ENCODE measurements around the gene SCRN1. TPM values are rescaled to one million over a fixed set of nuclear protein-coding genes. Genes with fewer than 3 reads are reported as not detected.

SCRN1 gene
- total and polyA plus RNA-seq, 2 of the 4 experiments (the other 2 are of a cell fraction), result 57.1 to 124 TPM

GRCh38 chr7:29937132-29937531 lies 52.5 kb downstream of the SCRN1 start:
- Histone ChIP-seq H4K91ac (ENCODE audit: insufficient read depth, low read depth, low read length) (no peak overlapping the region), H3K4me3 (ENCODE audit: insufficient read depth, low read depth, low read length) (no peak overlapping the region), H2AK9ac (replicated peaks; ENCODE audit: low read depth, low read length, poor library complexity) (no peak overlapping the region), H3K27ac (ENCODE audit: insufficient read depth, low read length) (no peak overlapping the region), H4K5ac (ENCODE audit: low read depth, low read length) (no peak overlapping the region), H3K18ac (ENCODE audit: low read depth, low read length) (no peak overlapping the region), H2BK20ac (ENCODE audit: low read depth, low read length) (no peak overlapping the region), H2BK120ac (ENCODE audit: low read depth, low read length) (no peak overlapping the region), H3K36me3 (ENCODE audit: control insufficient read depth, insufficient read depth, low read length) (peaks cover 38% of the 10 kb centered on the region), H3K23ac (ENCODE audit: low read depth, low read length) (no peak overlapping the region), H3K9ac (ENCODE audit: low read depth, low read length) (no peak overlapping the region), H4K8ac (ENCODE audit: low read depth in 2 of 2, low read length in 2 of 2) (no peak overlapping the region), H2BK15ac (ENCODE audit: low read depth, low read length) (no peak overlapping the region), H3K4me1 (ENCODE audit: control insufficient read depth, insufficient read depth, low read length) (peaks cover 3% of the 10 kb centered on the region; the same call in 1 of the 2 replicates), H4K20me1 (ENCODE audit: insufficient read depth, low read length) (peaks cover 5% of the 10 kb centered on the region; the same call in 1 of the 2 replicates), H2AFZ (replicated peaks; ENCODE audit: low read length, poor library complexity) (no peak overlapping the region), H2BK5ac (ENCODE audit: low read depth, low read length, poor library complexity, severe bottlenecking) (no peak overlapping the region), H3K9me1 (ENCODE audit: insufficient read depth, low read length) (peaks cover 9% of the 10 kb centered on the region), H3K4ac (ENCODE audit: low read depth, low read length) (no peak overlapping the region), H3K14ac (replicated peaks; ENCODE audit: low read depth, low read length) (no peak overlapping the region), H3K9me3 (ENCODE audit: control insufficient read depth, insufficient read depth, low read length) (no peaks in the 10 kb centered on the region), H3K79me1 (ENCODE audit: low read depth in 1 of 2, low read length in 2 of 2) (peaks cover 21 to 31% of the 10 kb centered on the region in 2 experiments), H3K27me3 (ENCODE audit: control insufficient read depth, insufficient read depth, low read length) (no peaks in the 10 kb centered on the region), H2AK5ac (ENCODE audit: low read depth, low read length) (no peak overlapping the region), H3K4me2 (ENCODE audit: low read depth, low read length) (no peak overlapping the region), H3K56ac (ENCODE audit: extremely low read depth, insufficient read depth, low read length) (no peak overlapping the region)
- no CpG with 5 or more reads among the region's 3 CpGs for WGBS, 2 experiments (ENCODE audit: extremely low coverage in 2 of 2, insufficient read length in 1 of 2)
- ATAC-seq (ENCODE audit: low read depth) (no peak), DNase-seq (no peak)
- dilution Hi-C loops (cut with HindIII; ENCODE audit: low sequenced_read_pairs, unreplicated experiment), result no loop called here
- POLR2A ChIA-PET (ENCODE audit: unreplicated experiment), result no interaction called here
- BruUV-seq (replicated peaks), result no TSS peak
- intact Hi-C loops (cut with micrococcal nuclease), result no loop called here
- no peak for TF ChIP-seq CEBPB (IDR thresholded peaks at IDR 0.05; ENCODE audit: low read depth, low read length)
- TF ChIP-seq USF2 (IDR thresholded peaks at IDR 0.05; ENCODE audit: low read depth, low read length), result no peak
- TF ChIP-seq RFX5 (IDR thresholded peaks at IDR 0.05; ENCODE audit: low read depth, low read length), result no peak
- TF ChIP-seq NFE2L2 (IDR thresholded peaks at IDR 0.05; ENCODE audit: low read depth, low read length), result no peak
- no peak for TF ChIP-seq CTCF (conservative IDR thresholded peaks at IDR 0.05; ENCODE audit: low read depth, low read length)
- TF ChIP-seq FOS (IDR thresholded peaks at IDR 0.05; ENCODE audit: low read depth, low read length), result no peak
- TF ChIP-seq RCOR1 (IDR thresholded peaks at IDR 0.05; ENCODE audit: insufficient replicate concordance, low read length), result no peak
- no peak for TF ChIP-seq MAZ (IDR thresholded peaks at IDR 0.05; ENCODE audit: borderline replicate concordance, low read depth, low read length)
- TF ChIP-seq ELK1 (IDR thresholded peaks at IDR 0.05; ENCODE audit: borderline replicate concordance, low read depth, low read length), result no peak
- TF ChIP-seq CHD1 (IDR thresholded peaks at IDR 0.05; ENCODE audit: low read depth, low read length), result no peak
- no peak for TF ChIP-seq BHLHE40 (IDR thresholded peaks at IDR 0.05; ENCODE audit: low read depth, low read length)
- no peak for TF ChIP-seq RAD21 (IDR thresholded peaks at IDR 0.05; ENCODE audit: low read length)
- no peak for TF ChIP-seq SMC3 (IDR thresholded peaks at IDR 0.05; ENCODE audit: low read depth, low read length)
- no peak for TF ChIP-seq MAFK (IDR thresholded peaks at IDR 0.05; ENCODE audit: low read depth, low read length)
- TF ChIP-seq MXI1 (IDR thresholded peaks at IDR 0.05; ENCODE audit: borderline replicate concordance, low read depth, low read length), result no peak
- no peak for TF ChIP-seq POLR2A (IDR thresholded peaks at IDR 0.05; ENCODE audit: low read depth, low read length)
- CTCF ChIA-PET, result no interaction called here
- in situ Hi-C loops (cut with MboI; ENCODE audit: low sequenced_read_pairs), result no loop called here

All from IMR-90 (cell line).